Activated CD8-positive, alpha-beta T cell treated with anti-CD3 and anti-CD28 coated beads, Interleukin-2, amount 10 ng/mL, durations not matched to agents 7 days and 5 days (primary cell): ENCODE results near the gene SELENON. TPM values are rescaled to one million over a fixed set of nuclear protein-coding genes. Genes with fewer than 3 reads are reported as not detected.

ENCODE experiments used
- ATAC-seq: fragments of 150-1000 bp; cut with Tn5 transposase; one replicate; pipeline ENCODE4 v1.10.0; 2021; ENCODE audit warnings: moderate library complexity
- CTCF ChIA-PET: fragments of 350-600 bp; sonication (Branson Sonifier 250); formaldehyde crosslinking; loops from one replicate; lab custom pipeline; 2021; ENCODE audit warnings: antibody characterized with exemption; lab: Charles Lee
- POLR2A ChIA-PET: fragments of 350-600 bp; sonication (Branson Sonifier 250); formaldehyde crosslinking; loops from one replicate; lab custom pipeline; 2021; ENCODE audit warnings: antibody characterized with exemption; lab: Charles Lee
- DNase-seq: peaks from one replicate; pipeline ENCODE4 v3.0.0-alpha.2; 2020
- H3K27ac Mint-ChIP-seq: one replicate; pipeline ENCODE4 v1.8.0; 2021; ENCODE audit warnings: mild to moderate bottlenecking, mixed read lengths
- H3K27me3 Mint-ChIP-seq: one replicate; pipeline ENCODE4 v1.8.0; 2021; ENCODE audit warnings: low read depth, mixed read lengths
- H3K36me3 Mint-ChIP-seq: one replicate; pipeline ENCODE4 v1.8.0; 2021; ENCODE audit warnings: low read depth, mixed read lengths
- H3K4me1 Mint-ChIP-seq: one replicate; pipeline ENCODE4 v1.8.0; 2021; ENCODE audit warnings: low read depth, mixed read lengths
- H3K4me3 Mint-ChIP-seq: one replicate; pipeline ENCODE4 v1.8.0; 2021; ENCODE audit warnings: mild to moderate bottlenecking, mixed read lengths
- H3K9me3 Mint-ChIP-seq: one replicate; pipeline ENCODE4 v1.8.0; 2022; ENCODE audit warnings: mixed read lengths; ENCODE audit not compliant: insufficient read depth
- total RNA-seq, 2 experiments: library from RNA; stranded (reverse); gene quantifications; one replicate each; pipeline ENCODE4 v1.2.3, GENCODE V29; 2021

The SELENON gene
- total RNA-seq, 2 experiments from 2014 or later = 4.5 to 5.1 TPM

DNA sequence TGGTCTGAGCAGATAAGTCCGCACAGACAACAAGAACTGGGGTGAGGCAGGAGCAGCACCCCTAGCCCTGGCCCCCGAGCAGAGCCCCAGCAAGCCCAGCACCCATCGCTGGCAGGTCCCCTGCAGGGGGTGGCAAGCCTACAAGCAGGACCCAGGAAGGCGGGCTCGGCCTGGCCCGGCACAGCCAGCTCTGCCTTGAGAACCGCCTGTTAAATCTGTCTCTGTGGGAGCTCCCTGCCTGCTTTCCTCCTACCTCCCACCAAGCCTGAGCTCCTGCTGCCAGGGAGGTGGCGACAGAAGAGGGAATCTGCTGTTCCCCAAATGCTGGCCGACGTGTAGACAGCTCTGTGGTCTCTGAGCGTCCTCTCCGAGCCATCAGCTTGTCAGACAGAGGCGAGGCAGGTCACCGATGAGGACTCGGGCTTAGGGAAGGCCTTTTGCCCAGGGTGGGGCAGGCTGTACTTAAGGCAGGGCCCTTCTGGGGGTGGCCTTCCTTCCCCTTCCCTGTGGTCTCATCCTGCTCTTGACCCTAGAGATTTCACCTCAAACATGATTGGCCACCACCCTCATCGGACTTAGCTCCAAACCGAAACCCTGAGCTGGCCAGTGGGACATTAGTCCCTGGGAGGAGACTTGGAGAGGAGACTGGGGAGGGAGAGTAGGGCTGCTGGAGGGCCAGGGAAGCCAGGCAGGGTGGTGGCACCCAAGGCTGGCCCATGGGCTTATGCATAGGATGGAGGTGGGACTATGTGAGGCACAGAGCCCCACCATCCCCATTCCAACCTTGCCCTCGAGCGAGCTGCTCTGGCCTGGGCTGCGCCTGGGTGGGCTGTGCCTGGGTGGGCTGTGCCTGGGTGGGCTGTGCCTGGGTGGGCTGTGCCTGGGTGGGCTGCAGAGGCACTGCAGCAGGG is 7.7 kb downstream of the SELENON start:
- DNase-seq = no peak
- Mint-ChIP-seq H3K4me1 (peaks cover 9% of the 10 kb centered on the region), H3K36me3 (no peaks in the 10 kb centered on the region), H3K27ac (no peak overlapping the region), H3K4me3 (no peak overlapping the region), H3K27me3 (peaks cover 2% of the 10 kb centered on the region), H3K9me3 (no peaks in the 10 kb centered on the region)
- no peak for ATAC-seq
- CTCF ChIA-PET = interaction anchor here (1.0 to 4.5 kb wide), 5 partner anchors 8 to 304 kb away, joined by 3 to 24 read pairs (median 8); partner anchors contain the start of gene SELENON
- POLR2A ChIA-PET = interaction anchor here (0.6 kb wide), 1 partner anchor 518 kb away, joined by 3 read pairs; no protein-coding TSS in a partner anchor

DNA sequence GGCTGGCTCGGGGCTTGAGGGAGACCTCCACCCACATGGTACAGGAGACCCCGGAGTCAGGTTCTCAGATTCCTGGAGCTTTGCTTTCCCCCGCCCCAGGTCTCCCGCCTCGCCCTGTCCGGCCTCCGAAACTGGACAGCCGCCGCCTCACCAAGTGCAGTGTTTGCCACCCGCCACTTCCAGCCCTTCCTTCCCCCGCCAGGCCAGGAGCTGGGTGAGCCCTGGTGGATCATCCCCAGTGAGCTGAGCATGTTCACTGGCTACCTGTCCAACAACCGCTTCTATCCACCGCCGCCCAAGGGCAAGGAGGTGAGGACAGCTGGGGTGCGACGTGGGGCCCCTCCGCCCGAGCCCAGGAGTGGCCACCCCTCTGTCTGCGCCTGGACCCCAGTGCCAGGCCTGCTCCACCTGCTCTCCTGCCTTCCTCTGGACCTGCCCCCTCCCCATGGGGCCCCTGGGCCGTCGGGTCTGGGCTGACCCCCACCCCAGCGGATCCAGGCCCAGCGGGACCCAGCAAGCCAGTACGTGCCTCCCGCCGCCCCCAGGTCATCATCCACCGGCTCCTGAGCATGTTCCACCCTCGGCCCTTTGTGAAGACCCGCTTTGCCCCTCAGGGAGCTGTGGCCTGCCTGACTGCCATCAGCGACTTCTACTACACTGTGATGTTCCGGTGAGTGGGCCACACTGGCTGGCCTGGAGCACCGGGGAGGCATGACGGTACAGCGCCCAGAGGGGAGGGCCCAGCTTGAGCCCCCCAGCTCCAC is 8.7 kb downstream of the SELENON start:
- ChIA-PET CTCF (interaction anchor here (0.9 to 4.5 kb wide), 9 partner anchors 9 to 319 kb away, joined by 3 to 24 read pairs (median 3); partner anchors contain the start of gene SELENON), POLR2A (no interaction called here)
- peaks cover 2% of the 10 kb centered on the region for H3K27me3 Mint-ChIP-seq
- DNase-seq (no peak), ATAC-seq (no peak)
- H3K27ac Mint-ChIP-seq = no peak overlapping the region
- H3K9me3 Mint-ChIP-seq = no peaks in the 10 kb centered on the region
- H3K4me1 Mint-ChIP-seq = peaks cover 5% of the 10 kb centered on the region
- no peak overlapping the region for H3K4me3 Mint-ChIP-seq
- H3K36me3 Mint-ChIP-seq = no peaks in the 10 kb centered on the region

DNA sequence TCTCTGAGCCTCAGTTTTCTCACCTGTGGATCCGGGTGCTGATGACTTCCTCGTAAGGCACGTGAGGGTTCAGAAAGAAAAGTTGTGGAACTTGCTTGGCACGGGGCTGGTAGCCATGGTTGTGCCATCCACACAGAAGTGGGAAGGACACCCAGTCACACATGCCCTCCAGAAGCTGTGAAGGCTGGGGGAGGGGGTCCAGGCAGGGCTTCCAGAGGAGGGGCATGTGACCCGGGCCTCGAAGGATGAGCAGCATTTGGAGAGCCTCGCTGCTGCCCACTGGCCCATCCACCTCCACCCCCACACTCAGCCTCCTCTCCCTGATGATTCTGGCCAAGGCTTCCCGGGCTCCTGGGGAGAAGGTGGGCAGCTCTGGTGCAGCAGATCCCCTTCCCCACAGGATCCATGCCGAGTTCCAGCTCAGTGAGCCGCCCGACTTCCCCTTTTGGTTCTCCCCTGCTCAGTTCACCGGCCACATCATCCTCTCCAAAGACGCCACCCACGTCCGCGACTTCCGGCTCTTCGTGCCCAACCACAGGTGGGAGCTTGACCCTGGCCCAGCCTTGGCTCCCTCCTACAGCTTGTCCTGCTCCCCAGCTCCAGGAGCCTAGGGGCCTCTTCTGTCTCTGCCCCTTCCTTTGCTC is 9.4 kb downstream of the SELENON start:
- no peaks in the 10 kb centered on the region for H3K9me3 Mint-ChIP-seq
- POLR2A ChIA-PET = no interaction called here
- ATAC-seq = no peak
- H3K4me3 Mint-ChIP-seq = no peak overlapping the region
- DNase-seq = no peak
- H3K4me1 Mint-ChIP-seq = peaks cover 7% of the 10 kb centered on the region
- no peaks in the 10 kb centered on the region for H3K27me3 Mint-ChIP-seq
- H3K36me3 Mint-ChIP-seq = no peaks in the 10 kb centered on the region
- no peak overlapping the region for H3K27ac Mint-ChIP-seq
- CTCF ChIA-PET = interaction anchor here (0.7 to 4.5 kb wide), 13 partner anchors 10 to 320 kb away, joined by 3 to 24 read pairs (median 3); partner anchors contain the start of gene SELENON

DNA sequence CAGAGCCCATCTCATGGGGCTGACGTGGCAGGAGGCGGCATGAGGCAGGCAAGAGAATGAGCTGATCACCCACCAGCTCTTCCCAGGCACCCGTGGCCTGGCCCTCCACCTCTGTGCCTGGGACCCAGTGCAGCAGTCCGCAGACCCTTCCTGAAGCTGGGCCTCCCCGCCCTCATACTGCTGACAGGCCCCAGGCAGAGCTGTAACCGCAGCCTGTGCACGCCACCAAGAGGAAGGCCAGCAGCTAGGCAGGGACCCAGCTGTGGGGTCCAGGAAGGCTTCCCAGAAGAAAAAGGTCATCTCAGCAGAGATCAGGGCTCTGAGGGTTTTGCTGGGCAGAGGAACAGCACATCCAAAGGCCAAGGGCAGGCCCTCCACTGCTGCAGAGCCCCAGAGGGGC is 9.9 kb downstream of the SELENON start:
- Mint-ChIP-seq H3K4me1 (peaks cover 7% of the 10 kb centered on the region), H3K4me3 (no peak overlapping the region), H3K27me3 (no peaks in the 10 kb centered on the region), H3K9me3 (no peaks in the 10 kb centered on the region), H3K27ac (no peak overlapping the region), H3K36me3 (no peaks in the 10 kb centered on the region)
- DNase-seq (no peak), ATAC-seq (no peak)
- POLR2A ChIA-PET = no interaction called here
- CTCF ChIA-PET = interaction anchor here (0.7 to 4.5 kb wide), 14 partner anchors 10 to 320 kb away, joined by 3 to 24 read pairs (median 4); partner anchors contain the start of genes PAFAH2 and SELENON

DNA sequence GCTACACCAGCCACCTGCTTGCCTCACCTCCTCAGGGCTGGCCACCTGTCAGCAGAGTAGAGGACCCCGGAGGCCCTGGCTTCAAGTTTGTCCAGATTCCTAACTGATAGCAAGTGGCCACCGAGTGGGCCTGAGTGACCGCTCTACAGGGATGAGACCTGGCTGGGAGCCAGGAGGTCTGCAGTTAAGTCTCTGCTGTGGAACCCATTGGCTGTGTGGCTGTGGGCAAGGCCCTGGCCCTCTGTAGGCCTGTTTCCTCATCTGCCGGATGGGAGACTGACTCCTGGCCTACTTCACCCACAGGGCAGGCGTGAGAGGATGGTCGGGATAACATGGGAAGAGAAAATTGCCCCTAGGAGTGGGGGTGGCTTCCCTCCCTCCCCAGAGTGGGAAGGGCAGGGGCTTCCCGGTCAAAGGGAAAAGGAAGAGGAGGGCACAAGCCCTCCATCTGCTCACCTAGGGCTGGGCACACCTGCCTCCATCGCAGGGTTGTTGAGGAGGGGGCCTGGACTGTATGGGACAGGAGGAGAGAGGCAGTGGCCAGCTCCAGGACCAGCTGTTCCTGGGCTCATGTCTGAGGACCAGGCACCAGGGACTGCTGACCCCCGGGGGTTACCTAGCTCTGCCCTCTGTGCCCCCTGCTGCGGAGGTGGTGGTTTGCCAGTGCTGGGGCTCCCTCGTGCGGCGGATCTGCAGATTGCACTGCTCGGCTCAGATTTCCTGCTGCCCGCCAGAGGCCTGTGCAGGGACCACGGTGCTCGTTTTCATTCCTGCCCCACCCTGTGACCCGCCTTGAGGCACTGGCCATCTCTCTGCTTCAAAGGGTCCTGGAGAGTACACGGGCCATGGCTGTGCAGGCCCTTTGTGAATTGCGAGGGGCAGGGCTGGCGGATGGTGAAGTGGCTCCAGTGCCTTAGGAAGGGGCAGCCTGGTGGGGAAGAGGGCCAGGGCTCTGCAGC is 10.6 kb downstream of the SELENON start:
- Mint-ChIP-seq H3K27me3 (no peaks in the 10 kb centered on the region), H3K36me3 (no peaks in the 10 kb centered on the region), H3K9me3 (no peaks in the 10 kb centered on the region), H3K4me1 (peaks cover 7% of the 10 kb centered on the region), H3K4me3 (no peak overlapping the region), H3K27ac (no peak overlapping the region)
- ATAC-seq (peak; percentile 88), DNase-seq (peak; percentile 86)
- POLR2A ChIA-PET = no interaction called here
- CTCF ChIA-PET = interaction anchor here (0.6 to 4.5 kb wide), 18 partner anchors 10 to 309 kb away, joined by 3 to 24 read pairs (median 4); partner anchors contain the start of genes MTFR1L, PAFAH2 and SELENON

DNA sequence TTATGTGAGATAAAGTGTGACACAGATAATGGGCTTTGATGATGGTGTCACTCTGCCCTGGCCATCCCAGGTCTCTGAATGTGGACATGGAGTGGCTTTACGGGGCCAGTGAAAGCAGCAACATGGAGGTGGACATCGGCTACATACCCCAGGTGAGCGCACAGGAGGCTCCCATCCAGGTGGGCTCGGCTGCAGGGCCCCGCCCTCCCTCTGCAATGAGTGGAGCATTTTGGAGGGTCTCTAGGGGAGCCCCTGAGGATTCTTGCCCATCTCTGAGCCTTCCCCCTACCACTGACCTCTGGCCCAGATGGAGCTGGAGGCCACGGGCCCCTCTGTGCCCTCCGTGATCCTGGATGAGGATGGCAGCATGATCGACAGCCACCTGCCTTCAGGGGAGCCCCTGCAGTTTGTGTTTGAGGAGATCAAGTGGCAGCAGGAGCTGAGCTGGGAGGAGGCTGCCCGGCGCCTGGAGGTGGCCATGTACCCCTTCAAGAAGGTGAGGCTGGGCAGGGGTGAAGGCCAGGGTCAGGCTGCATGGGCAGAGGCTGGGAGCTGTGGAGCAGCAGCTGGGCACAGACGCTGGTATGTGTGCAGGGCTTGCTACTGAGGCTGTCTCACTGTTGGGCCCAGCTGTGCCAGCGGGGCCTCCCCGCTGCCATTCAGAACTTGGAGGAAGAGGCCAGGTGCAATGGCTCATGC is 11.5 kb downstream of the SELENON start:
- ChIA-PET CTCF (interaction anchor here (0.9 to 4.5 kb wide), 10 partner anchors 9 to 308 kb away, joined by 3 to 24 read pairs (median 6); partner anchors contain the start of genes MTFR1L and SELENON), POLR2A (interaction anchor here (0.7 kb wide), 1 partner anchor 266 kb away, joined by 3 read pairs; no protein-coding TSS in a partner anchor)
- DNase-seq (no peak), ATAC-seq (no peak)
- Mint-ChIP-seq H3K27me3 (no peaks in the 10 kb centered on the region), H3K4me3 (no peak overlapping the region), H3K27ac (no peak overlapping the region), H3K9me3 (no peaks in the 10 kb centered on the region), H3K36me3 (no peaks in the 10 kb centered on the region), H3K4me1 (peaks cover 7% of the 10 kb centered on the region)

DNA sequence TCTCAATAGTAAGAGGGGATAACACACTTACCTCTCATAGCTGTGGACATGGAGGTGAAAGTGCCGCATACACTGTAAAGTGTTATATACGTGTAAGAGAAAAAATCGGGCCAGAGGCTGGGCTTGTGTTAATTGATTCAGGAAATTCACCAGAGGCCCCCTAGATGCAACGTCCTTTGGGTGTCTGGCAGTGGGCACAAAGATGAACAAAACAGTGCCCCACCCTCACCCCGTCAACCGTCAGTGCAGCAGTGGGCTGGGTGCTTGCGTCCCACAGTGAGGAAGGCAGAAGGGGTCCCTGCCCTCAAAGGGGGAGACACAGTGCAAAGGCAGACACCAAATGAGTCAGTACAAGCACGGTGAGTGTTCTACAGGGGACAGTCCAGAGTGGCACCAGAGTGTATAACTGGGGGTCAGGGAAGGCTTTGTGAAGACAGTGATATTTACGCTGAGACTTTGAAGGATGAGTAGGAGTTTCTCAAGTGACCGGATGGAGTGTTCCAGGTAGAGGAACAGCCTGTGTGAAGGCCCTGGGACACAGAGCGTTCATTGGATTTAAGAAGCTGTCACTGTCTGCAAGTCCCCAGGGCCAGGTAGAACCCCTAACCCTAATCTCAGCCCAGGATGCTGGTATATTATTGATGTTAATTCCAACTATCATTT is 13.2 kb downstream of the SELENON start:
- H3K27ac Mint-ChIP-seq = no peak overlapping the region
- no peak overlapping the region for H3K4me3 Mint-ChIP-seq
- H3K27me3 Mint-ChIP-seq = no peaks in the 10 kb centered on the region
- H3K36me3 Mint-ChIP-seq = no peaks in the 10 kb centered on the region
- ATAC-seq (no peak), DNase-seq (no peak)
- ChIA-PET CTCF (interaction anchor here (0.9 to 1.5 kb wide), 3 partner anchors 11 to 204 kb away, joined by 3 to 9 read pairs (median 4); no protein-coding TSS in a partner anchor), POLR2A (interaction anchor here (1.2 kb wide), 1 partner anchor 203 kb away, joined by 3 read pairs; no protein-coding TSS in a partner anchor)
- H3K4me1 Mint-ChIP-seq = peaks cover 7% of the 10 kb centered on the region
- no peaks in the 10 kb centered on the region for H3K9me3 Mint-ChIP-seq

DNA sequence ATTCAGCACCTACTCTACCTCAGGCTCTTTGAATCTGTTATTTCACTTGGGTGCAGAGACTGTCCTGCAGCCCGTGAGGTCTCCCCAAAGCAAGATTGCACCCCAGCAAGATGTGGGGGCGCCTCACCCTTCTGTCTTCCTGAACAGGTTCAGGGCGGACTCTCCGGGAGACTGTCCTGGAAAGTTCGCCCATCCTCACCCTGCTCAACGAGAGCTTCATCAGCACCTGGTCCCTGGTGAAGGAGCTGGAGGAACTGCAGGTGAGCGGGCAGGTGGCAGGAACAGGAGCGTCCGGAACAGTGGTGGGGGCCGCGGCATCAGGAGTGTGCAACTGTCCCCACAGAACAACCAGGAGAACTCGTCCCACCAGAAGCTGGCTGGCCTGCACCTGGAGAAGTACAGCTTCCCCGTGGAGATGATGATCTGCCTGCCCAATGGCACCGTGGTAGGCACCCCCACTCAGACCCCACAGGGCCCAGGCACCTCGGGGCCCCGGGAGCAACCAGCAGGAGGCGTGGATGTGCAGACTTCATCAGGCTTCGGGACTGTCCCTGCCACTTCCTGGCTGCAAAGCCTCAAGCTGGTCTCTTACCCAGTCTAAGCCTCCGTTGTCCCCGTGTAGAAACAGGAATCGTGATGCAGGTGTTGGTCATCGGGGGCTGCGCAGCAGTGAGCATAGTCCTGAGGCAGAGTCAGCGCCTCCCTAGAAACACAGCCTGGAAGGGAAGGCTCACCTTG is 13.9 kb downstream of the SELENON start:
- H3K9me3 Mint-ChIP-seq = no peaks in the 10 kb centered on the region
- ATAC-seq = no peak
- H3K4me1 Mint-ChIP-seq = peaks cover 14% of the 10 kb centered on the region
- no peaks in the 10 kb centered on the region for H3K36me3 Mint-ChIP-seq
- no peak overlapping the region for H3K4me3 Mint-ChIP-seq
- ChIA-PET CTCF (interaction anchor here (0.9 to 1.7 kb wide), 4 partner anchors 12 to 205 kb away, joined by 3 to 4 read pairs (median 4); partner anchors contain the start of gene PAFAH2), POLR2A (interaction anchor here (1.2 kb wide), 1 partner anchor 204 kb away, joined by 3 read pairs; no protein-coding TSS in a partner anchor)
- H3K27ac Mint-ChIP-seq = no peak overlapping the region
- no peaks in the 10 kb centered on the region for H3K27me3 Mint-ChIP-seq
- no peak for DNase-seq

DNA sequence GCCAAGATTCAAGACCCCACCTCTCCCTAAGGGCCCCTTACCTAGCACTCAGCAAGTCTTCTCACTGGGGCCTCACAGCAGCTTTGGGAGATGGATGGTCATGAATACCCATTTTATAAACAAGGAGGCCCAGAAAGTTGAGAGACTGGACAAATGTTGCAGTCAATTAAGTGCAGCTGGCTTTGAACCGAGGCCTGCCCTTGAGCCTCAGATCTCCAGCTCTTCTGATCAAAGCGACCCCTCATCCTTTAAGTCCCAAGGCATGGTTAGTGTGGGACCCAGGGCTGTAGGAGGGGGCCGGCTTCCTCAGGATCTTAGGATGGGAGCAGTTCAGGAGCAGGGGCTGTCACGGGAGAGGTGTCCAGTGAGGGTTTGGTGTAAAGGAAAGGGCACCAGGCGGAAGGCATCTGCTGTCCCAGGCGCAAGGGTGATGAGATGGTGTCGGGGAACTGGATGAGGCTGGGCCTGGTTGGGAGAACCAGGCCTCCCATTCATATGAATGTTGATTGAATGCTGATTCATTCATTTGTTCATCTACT is 14.6 kb downstream of the SELENON start:
- ChIA-PET POLR2A (no interaction called here), CTCF (interaction anchor here (1.1 to 1.7 kb wide), 3 partner anchors 89 to 206 kb away, joined by 3 to 4 read pairs (median 4); partner anchors contain the start of gene PAFAH2)
- no peaks in the 10 kb centered on the region for H3K27me3 Mint-ChIP-seq
- H3K27ac Mint-ChIP-seq = peak overlapping the region; percentile 57
- DNase-seq (no peak), ATAC-seq (no peak)
- H3K4me3 Mint-ChIP-seq = no peak overlapping the region
- H3K36me3 Mint-ChIP-seq = no peaks in the 10 kb centered on the region
- H3K9me3 Mint-ChIP-seq = no peaks in the 10 kb centered on the region
- peaks cover 20% of the 10 kb centered on the region for H3K4me1 Mint-ChIP-seq
